ENCODE results near the gene DNPH1.

- TF ChIP-seq ZNF274 (IDR thresholded peaks at IDR 0.05; ENCODE audit: low read depth, low read length) = no peak
- TF ChIP-seq YY1 (IDR thresholded peaks at IDR 0.05; ENCODE audit: insufficient read depth, insufficient read length) = no peak
- no peak for TF ChIP-seq SUZ12 (IDR thresholded peaks at IDR 0.05; ENCODE audit: extremely low read depth, insufficient read depth, insufficient read length)
Measured at GRCh38 chr6:43231053-43231452, 1.8 kb upstream of the DNPH1 start.
